WTC11 (cell line): Measurements from ENCODE around the gene PYGB. TPM values are rescaled to one million over a fixed set of nuclear protein-coding genes. Genes with fewer than 3 reads are reported as not detected.

ENCODE experiments used
- ATAC-seq: fragments of 200-7000 bp; cut with Tn5 transposase; 2 replicates; pipeline ENCODE4 v1.10.0; 2021; ENCODE audit warnings: mild to moderate bottlenecking, moderate library complexity
- CTCF ChIA-PET: fragments of 300-600 bp; sonication (Branson Sonifier 250); formaldehyde crosslinking; loops from one replicate; lab custom pipeline; 2021; ENCODE audit warnings: antibody characterized with exemption; lab: Charles Lee
- POLR2A ChIA-PET: fragments of 350-600 bp; sonication (Branson Sonifier 250); formaldehyde crosslinking; loops from one replicate; lab custom pipeline; 2021; ENCODE audit warnings: antibody characterized with exemption; lab: Charles Lee
- DNase-seq: peaks from one replicate; pipeline ENCODE4 v3.0.0; 2021; ENCODE audit warnings: low spot score
- H3K27ac Mint-ChIP-seq: 2 replicates; pipeline ENCODE4 v1.8.0; 2021; ENCODE audit warnings: mixed read lengths
- H3K27me3 Mint-ChIP-seq: 2 replicates; pipeline ENCODE4 v1.8.0; 2021; ENCODE audit warnings: low read depth, mild to moderate bottlenecking, moderate library complexity, mixed read lengths
- H3K36me3 Mint-ChIP-seq: 2 replicates; pipeline ENCODE4 v1.8.0; 2021; ENCODE audit warnings: mixed read lengths
- H3K4me1 Mint-ChIP-seq: 2 replicates; pipeline ENCODE4 v1.8.0; 2022; ENCODE audit warnings: mixed read lengths
- H3K4me3 Mint-ChIP-seq: 2 replicates; pipeline ENCODE4 v1.8.0; 2021; ENCODE audit warnings: mild to moderate bottlenecking, moderate library complexity, mixed read lengths
- H3K9me3 Mint-ChIP-seq: 2 replicates; pipeline ENCODE4 v1.8.0; 2021; ENCODE audit warnings: mixed read lengths
- E2F4 ChIP-seq: sonication (generic); formaldehyde crosslinking; IDR thresholded peaks from 2 replicates; pipeline ENCODE4 v1.8.1; 2022; ENCODE audit warnings: low read depth, mild to moderate bottlenecking, moderate library complexity, missing genetic modification reagents, borderline replicate concordance
- ESRRA ChIP-seq: sonication (generic); formaldehyde crosslinking; IDR thresholded peaks from 2 replicates; pipeline ENCODE4 v1.8.1; 2022; ENCODE audit warnings: mild to moderate bottlenecking, missing genetic modification reagents, borderline replicate concordance
- FOXP1 ChIP-seq: sonication (generic); formaldehyde crosslinking; IDR thresholded peaks from 2 replicates; pipeline ENCODE4 v1.8.0; 2022; ENCODE audit warnings: missing genetic modification reagents, mild to moderate bottlenecking, moderate library complexity, borderline replicate concordance
- GABPB1 ChIP-seq: sonication (generic); formaldehyde crosslinking; IDR thresholded peaks from 2 replicates; pipeline ENCODE4 v1.8.1; 2023; ENCODE audit warnings: mild to moderate bottlenecking, missing genetic modification reagents
- JAZF1 ChIP-seq: fragments of 250-450 bp; sonication (Bioruptor Pico); IDR thresholded peaks from 2 replicates; pipeline ENCODE4 v1.9.0; 2021; ENCODE audit warnings: moderate library complexity, mild to moderate bottlenecking, inconsistent platforms
- MLX ChIP-seq: sonication (generic); formaldehyde crosslinking; IDR thresholded peaks from 2 replicates; pipeline ENCODE4 v1.8.1; 2023; ENCODE audit warnings: mild to moderate bottlenecking, missing genetic modification reagents, moderate library complexity
- MXD4 ChIP-seq: fragments of 250-450 bp; sonication (Bioruptor Pico); IDR thresholded peaks from 2 replicates; pipeline ENCODE4 v1.8.0; 2021; ENCODE audit warnings: mild to moderate bottlenecking, moderate library complexity, borderline replicate concordance
- TEAD4 ChIP-seq: sonication (generic); formaldehyde crosslinking; IDR thresholded peaks from 2 replicates; pipeline ENCODE4 v1.8.0; 2022; ENCODE audit warnings: mild to moderate bottlenecking, missing genetic modification reagents
- TP53 ChIP-seq: sonication (generic); formaldehyde crosslinking; IDR thresholded peaks from 2 replicates; pipeline ENCODE4 v1.8.1; 2023; ENCODE audit warnings: mild to moderate bottlenecking, missing genetic modification reagents
- ZNF232 ChIP-seq: sonication (generic); formaldehyde crosslinking; IDR thresholded peaks from 2 replicates; pipeline ENCODE4 v1.8.0; 2022; ENCODE audit warnings: mild to moderate bottlenecking, missing genetic modification reagents
- ZNF317 ChIP-seq: sonication (generic); formaldehyde crosslinking; IDR thresholded peaks from 2 replicates; pipeline ENCODE4 v1.8.1; 2023; ENCODE audit warnings: low read depth, mild to moderate bottlenecking, moderate library complexity, missing genetic modification reagents, borderline replicate concordance
- total RNA-seq: library from RNA; stranded (reverse); gene quantifications from 3 replicates; pipeline ENCODE4 v1.2.3, GENCODE V29; 2021
- TF ChIP-seq, protein P1 (sequence below): sonication (generic); formaldehyde crosslinking; conservative IDR thresholded peaks from 2 replicates; pipeline ENCODE4 v1.8.1; 2023; ENCODE audit warnings: mild to moderate bottlenecking, low read depth, missing genetic modification reagents, moderate library complexity
- TF ChIP-seq, protein P2 (sequence below): fragments of 250-450 bp; sonication (Bioruptor Pico); IDR thresholded peaks from 2 replicates; pipeline ENCODE4 v1.9.0; 2021; ENCODE audit warnings: mild to moderate bottlenecking

Gene PYGB
- total RNA-seq, 1 experiment from 2014 or later, result 48.5 TPM

- TF ChIP-seq ZNF232 (CRISPR knock-in tag) (no peak), E2F4 (CRISPR knock-in tag) (no peak)
Measured at GRCh38 chr20:25236450-25237304, 11.2 kb upstream of the PYGB start (continued).

DNA sequence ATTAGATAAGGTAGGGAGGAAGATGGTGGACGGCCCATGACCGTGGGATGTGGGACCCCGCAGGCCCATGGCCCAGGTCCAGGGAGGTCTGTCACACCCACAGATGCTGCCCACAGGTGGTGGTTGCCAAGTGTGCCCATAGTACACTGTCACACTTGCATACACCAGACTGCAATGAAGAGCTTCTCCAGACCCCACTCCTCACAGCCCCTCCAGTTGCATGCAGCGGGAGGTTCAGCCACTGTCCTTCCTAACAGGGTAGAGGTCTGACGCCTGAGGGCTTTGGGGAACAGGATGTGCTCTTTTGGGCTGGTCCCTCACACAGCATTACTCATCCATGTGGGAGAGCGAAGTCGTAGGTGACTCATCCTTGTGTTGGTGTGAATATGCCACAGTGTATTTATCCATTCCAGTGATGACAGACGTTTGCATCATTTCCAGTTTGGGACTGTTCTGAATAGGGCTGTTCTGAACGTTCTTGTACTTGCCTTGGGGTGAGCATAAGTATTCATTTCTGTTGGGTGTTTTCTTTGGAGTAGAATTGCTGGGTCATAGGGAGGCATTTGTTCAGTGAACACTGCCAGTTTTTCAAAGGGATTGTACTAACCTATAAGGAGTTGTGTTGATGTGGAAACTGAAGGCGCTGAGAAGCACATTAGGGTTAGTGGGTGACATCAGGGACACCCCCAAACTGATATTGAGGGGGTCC is 10.1 kb upstream of the PYGB start:
- no peak for TF ChIP-seq FOXP1 (CRISPR knock-in tag)
- no peak for TF ChIP-seq MXD4
- TF ChIP-seq, protein P1, sequence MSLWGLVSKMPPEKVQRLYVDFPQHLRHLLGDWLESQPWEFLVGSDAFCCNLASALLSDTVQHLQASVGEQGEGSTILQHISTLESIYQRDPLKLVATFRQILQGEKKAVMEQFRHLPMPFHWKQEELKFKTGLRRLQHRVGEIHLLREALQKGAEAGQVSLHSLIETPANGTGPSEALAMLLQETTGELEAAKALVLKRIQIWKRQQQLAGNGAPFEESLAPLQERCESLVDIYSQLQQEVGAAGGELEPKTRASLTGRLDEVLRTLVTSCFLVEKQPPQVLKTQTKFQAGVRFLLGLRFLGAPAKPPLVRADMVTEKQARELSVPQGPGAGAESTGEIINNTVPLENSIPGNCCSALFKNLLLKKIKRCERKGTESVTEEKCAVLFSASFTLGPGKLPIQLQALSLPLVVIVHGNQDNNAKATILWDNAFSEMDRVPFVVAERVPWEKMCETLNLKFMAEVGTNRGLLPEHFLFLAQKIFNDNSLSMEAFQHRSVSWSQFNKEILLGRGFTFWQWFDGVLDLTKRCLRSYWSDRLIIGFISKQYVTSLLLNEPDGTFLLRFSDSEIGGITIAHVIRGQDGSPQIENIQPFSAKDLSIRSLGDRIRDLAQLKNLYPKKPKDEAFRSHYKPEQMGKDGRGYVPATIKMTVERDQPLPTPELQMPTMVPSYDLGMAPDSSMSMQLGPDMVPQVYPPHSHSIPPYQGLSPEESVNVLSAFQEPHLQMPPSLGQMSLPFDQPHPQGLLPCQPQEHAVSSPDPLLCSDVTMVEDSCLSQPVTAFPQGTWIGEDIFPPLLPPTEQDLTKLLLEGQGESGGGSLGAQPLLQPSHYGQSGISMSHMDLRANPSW (CRISPR knock-in tag), result no peak
- no peak for TF ChIP-seq MLX (CRISPR knock-in tag)
- TF ChIP-seq, protein P2, sequence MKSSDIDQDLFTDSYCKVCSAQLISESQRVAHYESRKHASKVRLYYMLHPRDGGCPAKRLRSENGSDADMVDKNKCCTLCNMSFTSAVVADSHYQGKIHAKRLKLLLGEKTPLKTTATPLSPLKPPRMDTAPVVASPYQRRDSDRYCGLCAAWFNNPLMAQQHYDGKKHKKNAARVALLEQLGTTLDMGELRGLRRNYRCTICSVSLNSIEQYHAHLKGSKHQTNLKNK (CRISPR knock-in tag), result no peak
- peak; percentile 100 for TF ChIP-seq GABPB1 (CRISPR knock-in tag)
- Mint-ChIP-seq H3K9me3 (no peaks in the 10 kb centered on the region), H3K4me3 (no peak overlapping the region), H3K27me3 (no peaks in the 10 kb centered on the region; the same call in 1 of the 2 replicates), H3K4me1 (peaks cover 17% of the 10 kb centered on the region), H3K36me3 (no peaks in the 10 kb centered on the region), H3K27ac (no peak overlapping the region)
- CTCF ChIA-PET, result no interaction called here
- DNase-seq, result no peak
- POLR2A ChIA-PET, result no interaction called here
- no peak for ATAC-seq

GRCh38 chr20:25238319-25239037 is 9.4 kb upstream of the PYGB start:
- Mint-ChIP-seq H3K9me3 (peaks cover under 1% of the 10 kb centered on the region), H3K4me3 (no peak overlapping the region), H3K4me1 (peaks cover 17% of the 10 kb centered on the region), H3K36me3 (no peaks in the 10 kb centered on the region), H3K27me3 (no peaks in the 10 kb centered on the region)
- DNase-seq, result no peak
- CTCF ChIA-PET, result no interaction called here
- TF ChIP-seq JAZF1 (CRISPR knock-in tag) (no peak), TP53 (no peak), ESRRA (no peak), ZNF317 (CRISPR knock-in tag) (no peak), TEAD4 (CRISPR knock-in tag) (no peak)
- TF ChIP-seq, all 79 proteins: peak for 0
- no peak for ATAC-seq
- H3K27ac Mint-ChIP-seq, result no peak overlapping the region
- POLR2A ChIA-PET, result no interaction called here
